Measurements from ENCODE around the gene PDE10A. TPM values are rescaled to one million over a fixed set of nuclear protein-coding genes. Genes with fewer than 3 reads are reported as not detected.

Gene PDE10A
- total RNA-seq, 1 experiment from 2014 or later: 3.1 TPM

GRCh38 chr6:165486183-165487137 lies 176.6 kb downstream of the PDE10A start (continued):
- TF ChIP-seq ZNF512 (CRISPR knock-in tag; IDR thresholded peaks at IDR 0.05; ENCODE audit: borderline replicate concordance): no peak

GRCh38 chr6:165484178-165484889 lies 178.7 kb downstream of the PDE10A start:
- Mint-ChIP-seq H3K36me3 (no peaks in the 10 kb centered on the region), H3K27ac (no peak overlapping the region), H3K9me3 (peaks cover 4% of the 10 kb centered on the region; the same call in 1 of the 2 replicates), H3K4me1 (peaks cover 15% of the 10 kb centered on the region), H3K27me3 (ENCODE audit: low read depth) (no peaks in the 10 kb centered on the region), H3K4me3 (no peak overlapping the region)
- DNase-seq (ENCODE audit: low spot score) (peak; percentile 42), ATAC-seq (peak; percentile 67)
- TF ChIP-seq E2F4 (CRISPR knock-in tag; IDR thresholded peaks at IDR 0.05; ENCODE audit: borderline replicate concordance, low read depth) (no peak), ATF6 (CRISPR knock-in tag; IDR thresholded peaks at IDR 0.05) (no peak), PRDM15 (CRISPR knock-in tag; IDR thresholded peaks at IDR 0.05) (no peak)
- ChIA-PET POLR2A (no interaction called here), CTCF (no interaction called here)

GRCh38 chr6:165481921-165482320 lies 181.1 kb downstream of the PDE10A start:
- ATAC-seq: no peak
- no peaks in the 10 kb centered on the region for H3K9me3 Mint-ChIP-seq
- TF ChIP-seq ZNF396 (CRISPR knock-in tag; IDR thresholded peaks at IDR 0.05; ENCODE audit: borderline replicate concordance) (no peak), RELA (CRISPR knock-in tag; IDR thresholded peaks at IDR 0.05; ENCODE audit: borderline replicate concordance) (no peak), HMGA2 (CRISPR knock-in tag; IDR thresholded peaks at IDR 0.05) (no peak), IRF1 (CRISPR knock-in tag; IDR thresholded peaks at IDR 0.05) (no peak), PREB (CRISPR knock-in tag; IDR thresholded peaks at IDR 0.05; ENCODE audit: borderline replicate concordance) (no peak), ZNF219 (CRISPR knock-in tag; IDR thresholded peaks at IDR 0.05; ENCODE audit: borderline replicate concordance) (no peak), ZNF121 (CRISPR knock-in tag; IDR thresholded peaks at IDR 0.05) (no peak), E2F4 (CRISPR knock-in tag; IDR thresholded peaks at IDR 0.05; ENCODE audit: borderline replicate concordance, low read depth) (no peak), EMX1 (CRISPR knock-in tag; IDR thresholded peaks at IDR 0.05) (no peak), NR1H2 (CRISPR knock-in tag; IDR thresholded peaks at IDR 0.05) (no peak), ZNF671 (CRISPR knock-in tag; IDR thresholded peaks at IDR 0.05) (no peak), GTF2I (CRISPR knock-in tag; conservative IDR thresholded peaks at IDR 0.05) (no peak), ZNF423 (CRISPR knock-in tag; IDR thresholded peaks at IDR 0.05) (no peak), MLX (CRISPR knock-in tag; IDR thresholded peaks at IDR 0.05) (no peak), ZBTB21 (CRISPR knock-in tag; IDR thresholded peaks at IDR 0.05; ENCODE audit: borderline replicate concordance) (no peak)

More at GRCh38 chr6:165481921-165482320, 181.1 kb downstream of the PDE10A start:
- H3K27me3 Mint-ChIP-seq (ENCODE audit: low read depth): no peaks in the 10 kb centered on the region
- no peak overlapping the region for H3K4me3 Mint-ChIP-seq
- ChIA-PET POLR2A (no interaction called here), CTCF (no interaction called here)
- H3K27ac Mint-ChIP-seq: no peak overlapping the region
- H3K36me3 Mint-ChIP-seq: no peaks in the 10 kb centered on the region
- peaks cover 12% of the 10 kb centered on the region for H3K4me1 Mint-ChIP-seq
- DNase-seq (ENCODE audit: low spot score): no peak

All from WTC11 (cell line).